Vagina (tissue), 2 donors: ENCODE measurements around the gene DSE.

Source experiments
- CTCF ChIP-seq, 3 experiments: fragments of 450-650 bp in 2 of 3; fragments of 200-600 bp in 1 of 3; sonication (generic) in 1 of 3; IDR thresholded peaks; one replicate each; pipeline ENCODE4 v1.5.1; 2017 to 2019; ENCODE audit warnings: antibody characterized with exemption in 3 of 3, mild to moderate bottlenecking in 2 of 3, moderate library complexity in 2 of 3
- POLR2A ChIP-seq, 2 donors: fragments of 450-650 bp; IDR thresholded peaks; one replicate each; pipeline ENCODE4 v1.6.1; 2017; ENCODE audit warnings: antibody characterized with exemption in 2 of 2, mild to moderate bottlenecking in 2 of 2, moderate library complexity in 2 of 2
- POLR2AphosphoS5 ChIP-seq, 2 donors: sonication (generic); formaldehyde crosslinking; IDR thresholded peaks; one replicate each; pipeline ENCODE4 v1.9.0; 2017; ENCODE audit warnings: antibody characterized with exemption in 2 of 2, mild to moderate bottlenecking in 2 of 2, low read depth in 1 of 2; ENCODE audit not compliant: insufficient read depth in 1 of 2

GRCh38 chr6:116412270-116412669, 41.5 kb downstream of the DSE start:
- TF ChIP-seq CTCF (IDR thresholded peaks at IDR 0.05): no peak
- no peak for TF ChIP-seq POLR2A (IDR thresholded peaks at IDR 0.05)
- TF ChIP-seq POLR2AphosphoS5 (IDR thresholded peaks at IDR 0.05; ENCODE audit: insufficient read depth in 1 of 2, low read depth in 1 of 2): no peak
